K562 (cell line): ENCODE results near the gene RAB24. TPM values are rescaled to one million over a fixed set of nuclear protein-coding genes. Genes with fewer than 3 reads are reported as not detected.
A peak's percentile ranks its signal among the peaks of the same experiment; 100 is the strongest.

Experiments used
- ATAC-seq: fragments of 200-7000 bp; cut with Tn5 transposase; 3 replicates; pipeline ENCODE4 v1.9.1; 2020; ENCODE audit warnings: moderate library complexity
- BruUV-seq: library from RNA; stranded (reverse); fragments of 400-500 nt; replicated peaks from 2 replicates; lab custom pipeline; 2021; lab: Mats Ljungman, UMichigan
- CTCF ChIA-PET: fragments of 300-600 bp; formaldehyde crosslinking; extraction: SDS; loops from one replicate; lab custom pipeline; 2021; ENCODE audit warnings: low intra/inter-chr PET ratio; lab: Yijun Ruan, JAX
- POLR2A ChIA-PET: fragments of 300-600, 350-650 bp; sonication (Branson Sonifier 250); formaldehyde crosslinking; extraction: SDS; loops from one replicate; lab custom pipeline; 2021; ENCODE audit warnings: antibody characterized with exemption, inconsistent platforms; lab: Yijun Ruan, JAX
- DNase-seq, 4 experiments: peaks; one replicate each; pipeline versions ENCODE4 v3.0.0 to v3.0.0-alpha.2; 2011 to 2018; ENCODE audit warnings: low spot score in 3 of 4, mixed read lengths in 3 of 4; ENCODE audit errors: extremely low read depth in 1 of 4
- FAIRE-seq: peaks from 2 replicates; lab custom pipeline; 2011; peaks lifted over from hg19 to GRCh38; lab: Jason Lieb, UNC
- H2AFZ ChIP-seq: 2 replicates; pipeline ENCODE4 v1.6.0; 2011; ENCODE audit warnings: low read depth, low read length, control low read depth, inconsistent platforms
- H3K27ac ChIP-seq: fragments of 200-600 bp; 3 replicates; pipeline ENCODE4 v1.8.0; 2011; ENCODE audit warnings: low read depth, mild to moderate bottlenecking, control low read depth, inconsistent platforms, low read length, moderate library complexity, mixed read lengths; ENCODE audit errors: extremely low read depth
- H3K27me3 ChIP-seq, 2 experiments: fragments of 300-600 bp in 1 of 2; 2 replicates in 1 of 2; 3 replicates in 1 of 2; pipeline versions ENCODE4 v1.6.0 to v1.8.0; 2011; ENCODE audit warnings: inconsistent platforms in 2 of 2, low read length in 2 of 2, mild to moderate bottlenecking in 1 of 2, mixed read lengths in 1 of 2, moderate library complexity in 1 of 2; ENCODE audit not compliant: control insufficient read depth in 2 of 2, insufficient read depth in 2 of 2
- H3K36me3 ChIP-seq: fragments of 300-600 bp; 3 replicates; pipeline ENCODE4 v1.8.0; 2011; ENCODE audit warnings: mild to moderate bottlenecking, low read length, inconsistent platforms; ENCODE audit not compliant: control insufficient read depth, insufficient read depth
- H3K4me1 ChIP-seq, 2 experiments: fragments of 200-600 bp in 1 of 2; replicated peaks in 1 of 2; 2 replicates in 1 of 2; 3 replicates in 1 of 2; pipeline versions ENCODE4 v1.5.1 to v1.8.0; 2011; ENCODE audit warnings: inconsistent platforms in 2 of 2, low read length in 2 of 2, mild to moderate bottlenecking in 1 of 2, mixed read lengths in 1 of 2, moderate library complexity in 1 of 2; ENCODE audit not compliant: control insufficient read depth in 2 of 2, insufficient read depth in 2 of 2
- H3K4me2 ChIP-seq: 2 replicates; pipeline ENCODE4 v1.6.1; 2011; ENCODE audit warnings: low read length, control low read depth, inconsistent platforms, mixed read lengths; ENCODE audit not compliant: insufficient read depth
- H3K4me3 ChIP-seq: fragments of 200-600 bp; sonication (generic), shearing (Covaris generic); 2 replicates; pipeline ENCODE4 v1.5.1; 2016; ENCODE audit warnings: control low read depth, inconsistent platforms
- H3K79me2 ChIP-seq: fragments of 200-600 bp; 3 replicates; pipeline ENCODE4 v1.8.0; 2011; ENCODE audit warnings: low read length, inconsistent platforms; ENCODE audit not compliant: control insufficient read depth, insufficient read depth
- H3K9ac ChIP-seq, 2 experiments: 2 replicates each; pipeline versions ENCODE4 v1.6.0 to v1.6.1; 2011; ENCODE audit warnings: low read depth in 2 of 2, low read length in 2 of 2, control low read depth in 1 of 2, inconsistent platforms in 1 of 2, mild to moderate bottlenecking in 1 of 2, mixed read lengths in 1 of 2; ENCODE audit not compliant: insufficient read depth in 1 of 2
- H3K9me1 ChIP-seq: one replicate; pipeline ENCODE4 v1.6.0; 2011; ENCODE audit warnings: inconsistent platforms, mild to moderate bottlenecking, low read length, moderate library complexity; ENCODE audit not compliant: control insufficient read depth, insufficient read depth
- H3K9me3 ChIP-seq: replicated peaks from 2 replicates; pipeline ENCODE4 v1.5.1; 2011; ENCODE audit warnings: low read depth, low read length, inconsistent platforms; ENCODE audit not compliant: control insufficient read depth, insufficient read depth
- H4K20me1 ChIP-seq: replicated peaks from 2 replicates; pipeline ENCODE4 v1.6.1; 2011; ENCODE audit warnings: low read length, inconsistent platforms, mixed read lengths; ENCODE audit not compliant: control insufficient read depth, insufficient read depth
- GTF2B ChIP-seq: IDR thresholded peaks from 2 replicates; pipeline ENCODE4 v1.6.1; 2011; ENCODE audit not compliant: insufficient read length; ENCODE audit errors: extremely low read depth
- POLR2G ChIP-seq: fragments of 200-400 bp; formaldehyde crosslinking; IDR thresholded peaks from 2 replicates; pipeline ENCODE4 v1.6.1; 2017; ENCODE audit warnings: low read depth, mild to moderate bottlenecking, antibody characterized with exemption, low read length, moderate library complexity
- ZNF134 ChIP-seq: fragments of 250-450 bp; sonication (Bioruptor Pico); conservative IDR thresholded peaks from 2 replicates; pipeline ENCODE4 v1.4.0; 2020
- WGBS: fragments of 100-300 bp; shearing (Covaris generic); methylation state at CpG from one replicate; pipeline ENCODE4 v1.1.6; 2016; ENCODE audit warnings: low coverage, mixed read lengths; ENCODE audit not compliant: insufficient coverage; ENCODE audit errors: missing lambda C conversion rate; 5-methylcytosine and 5-hydroxymethylcytosine counted together
- in situ Hi-C: fragments of 300-500 bp; cut with MboI; formaldehyde crosslinking; loops from 4 replicates; pipeline ENCODE4 v1.15.0; 2018; ENCODE audit warnings: inconsistent platforms, mixed read lengths
- intact Hi-C: fragments of 100-400 bp; cut with micrococcal nuclease; formaldehyde crosslinking; loops from 2 replicates; pipeline ENCODE4 v1.14.2; 2022
- polyA plus RNA-seq, 8 experiments: library from polyadenylated mRNA; depleted of rRNA in 4 of 8; stranded (reverse) in 5 of 8; unstranded in 3 of 8; fragments of >200 nt; fragmentation: Nextera tagmentation in 2 of 8; fragmentation: Illumina TruSeq in 1 of 8; extraction: Ambion mirVana in 2 of 8; extraction: Trizol in 1 of 8; gene quantifications; 2 replicates each; pipeline versions ENCODE4 v1.2.1 to v1.2.3, GENCODE V29; 2011 to 2014; ENCODE audit warnings: inconsistent platforms in 1 of 8, missing spikeins in 1 of 8
- total RNA-seq, 7 experiments: library from RNA; depleted of rRNA in 6 of 7; stranded (reverse); fragments of >200 nt in 6 of 7; fragmentation: Illumina TruSeq in 2 of 7; extraction: Trizol in 2 of 7; gene quantifications; 2 replicates each; pipeline versions ENCODE4 v1.2.1 to v1.2.3, GENCODE V29; 2011 to 2021; ENCODE audit warnings: low replicate concordance in 1 of 7

The RAB24 gene
- total and polyA plus RNA-seq, 9 of the 15 experiments (the other 6 are each of a cell fraction or from before 2014, with no cell fraction given), result 13.9 to 107 (median 34.8) TPM

- no TSS peak for BruUV-seq
- Histone ChIP-seq H3K27ac (no peak overlapping the region), H3K27me3 (no peaks in the 10 kb centered on the region), H3K9ac (no peak overlapping the region; a peak in 1 of 4 replicates), H3K9me3 (no peaks in the 10 kb centered on the region), H4K20me1 (0 out of 2 replicates have a peak, but pooled peaks cover 8% of the 10 kb centered on the region), H3K9me1 (no peaks in the 10 kb centered on the region), H3K36me3 (peaks cover 97% of the 10 kb centered on the region), H3K4me3 (no peak overlapping the region), H3K79me2 (peaks cover 8% of the 10 kb centered on the region), H3K4me2 (no peak overlapping the region), H2AFZ (no peak overlapping the region), H3K4me1 (peaks cover 0 to 4% of the 10 kb centered on the region in 2 experiments; a peak in 1 of 5 replicates)
- in situ Hi-C loops, result no loop called here
- POLR2A ChIA-PET, result interaction anchor here (1.1 to 1.2 kb wide), 2 partner anchors 9 to 37 kb away, joined by 3 to 4 read pairs; no protein-coding TSS in a partner anchor
- TF ChIP-seq POLR2G (0 out of 2 replicates have a peak, but pooled peaks have one; percentile 7), ZNF134 (no peak)
- CTCF ChIA-PET, result no interaction called here
- WGBS, result 89% methylated on average over 18 of the region's 21 CpGs
- no peak for ATAC-seq
- intact Hi-C loops, result no loop called here
- no peak for FAIRE-seq
- DNase-seq, result no peak
These were observed 31.5 kb upstream of the RAB24 start for GRCh38 chr5:177334781-177335700.

- Histone ChIP-seq H4K20me1 (0 out of 2 replicates have a peak, but pooled peaks cover 5% of the 10 kb centered on the region), H3K9me1 (no peaks in the 10 kb centered on the region), H3K27me3 (no peaks in the 10 kb centered on the region), H3K9ac (peak overlapping the region in 1 of 2 experiments; percentile 55; a peak in 1 of 4 replicates), H3K79me2 (no peaks in the 10 kb centered on the region; the same call in 2 of the 3 replicates), H2AFZ (no peak overlapping the region), H3K4me1 (peaks cover 0 to 4% of the 10 kb centered on the region in 2 experiments; a peak in 1 of 5 replicates), H3K9me3 (no peaks in the 10 kb centered on the region), H3K4me2 (no peak overlapping the region)
- no peak for DNase-seq
- no peak for FAIRE-seq
- TF ChIP-seq POLR2G (peak; percentile 8; the same call in 1 of the 2 replicates), GTF2B (no peak)
- TF ChIP-seq, all 486 proteins: peak for 1
- WGBS, result 85% methylated on average over 9 of the region's 15 CpGs
- no peak overlapping the region for H3K27ac ChIP-seq
- ChIA-PET POLR2A (interaction anchor here (0.6 to 1.8 kb wide), 3 partner anchors 11 to 220 kb away, joined by 3 to 5 read pairs (median 3); no protein-coding TSS in a partner anchor), CTCF (no interaction called here)
- peaks cover 96% of the 10 kb centered on the region; the same call in 2 of the 3 replicates for H3K36me3 ChIP-seq
- no peak for ATAC-seq
- no peak overlapping the region for H3K4me3 ChIP-seq
- intact Hi-C loops, result no loop called here
- in situ Hi-C loops, result no loop called here
- no TSS peak for BruUV-seq
These were observed 30.6 kb upstream of the RAB24 start for GRCh38 chr5:177334155-177334551.
